NCI-H510A (cell line): Measurements from ENCODE around the gene MPDU1.

ENCODE experiments used
- DNase-seq: peaks from one replicate; lab custom pipeline; 2025; lab: John Stamatoyannopoulos, UW

The MPDU1 gene

DNA sequence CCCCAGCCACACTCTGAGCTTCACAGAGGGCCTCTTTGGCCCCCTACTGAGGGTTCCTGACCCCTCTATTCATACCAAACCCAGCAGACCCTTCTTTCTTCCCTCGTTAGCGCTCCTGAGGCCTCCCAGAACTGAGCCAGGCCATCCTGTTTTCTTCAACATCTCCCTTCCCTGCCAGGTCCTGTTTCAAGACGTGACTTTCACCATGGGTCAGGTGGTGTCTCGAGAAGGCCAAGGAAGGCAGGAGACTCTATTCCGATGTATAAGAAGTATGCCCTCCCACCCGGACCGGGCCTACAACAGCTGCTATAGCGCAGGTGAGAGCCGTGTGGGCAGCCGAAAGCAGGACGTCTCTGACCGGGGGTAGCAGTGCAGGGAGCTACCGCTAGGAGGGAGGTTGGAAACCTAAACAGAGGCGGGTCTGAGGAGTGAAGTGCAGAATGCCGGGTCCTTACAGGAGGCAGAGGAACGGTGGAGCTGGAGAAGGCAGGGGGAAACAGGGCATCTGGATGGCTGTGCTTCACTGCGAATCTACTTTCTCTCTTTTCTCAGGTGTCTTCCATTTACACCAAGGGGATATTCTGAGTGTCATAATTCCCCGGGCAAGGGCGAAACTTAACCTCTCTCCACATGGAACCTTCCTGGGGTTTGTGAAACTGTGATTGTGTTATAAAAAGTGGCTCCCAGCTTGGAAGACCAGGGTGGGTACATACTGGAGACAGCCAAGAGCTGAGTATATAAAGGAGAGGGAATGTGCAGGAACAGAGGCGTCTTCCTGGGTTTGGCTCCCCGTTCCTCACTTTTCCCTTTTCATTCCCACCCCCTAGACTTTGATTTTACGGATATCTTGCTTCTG is 23.3 kb upstream of the MPDU1 start:
- DNase-seq, result peak; percentile 56

DNA sequence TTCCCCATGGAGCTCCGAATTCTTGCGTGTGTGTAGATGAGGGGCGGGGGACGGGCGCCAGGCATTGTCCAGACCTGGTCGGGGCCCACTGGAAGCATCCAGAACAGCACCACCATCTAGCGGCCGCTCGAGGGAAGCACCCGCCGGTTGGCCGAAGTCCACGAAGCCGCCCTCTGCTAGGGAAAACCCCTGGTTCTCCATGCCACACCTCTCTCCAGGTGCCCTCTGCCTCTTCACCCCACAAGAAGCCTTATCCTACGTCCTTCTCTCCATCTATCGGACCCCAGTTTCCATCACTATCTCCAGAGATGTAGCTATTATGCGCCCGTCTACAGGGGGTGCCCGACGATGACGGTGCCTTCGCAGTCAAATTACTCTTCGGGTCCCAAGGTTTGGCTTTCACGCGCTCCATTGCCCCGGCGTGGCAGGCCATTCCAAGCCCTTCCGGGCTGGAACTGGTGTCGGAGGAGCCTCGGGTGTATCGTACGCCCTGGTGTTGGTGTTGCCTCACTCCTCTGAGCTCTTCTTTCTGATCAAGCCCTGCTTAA is 22.6 kb upstream of the MPDU1 start:
- peak; percentile 76 for DNase-seq

DNA sequence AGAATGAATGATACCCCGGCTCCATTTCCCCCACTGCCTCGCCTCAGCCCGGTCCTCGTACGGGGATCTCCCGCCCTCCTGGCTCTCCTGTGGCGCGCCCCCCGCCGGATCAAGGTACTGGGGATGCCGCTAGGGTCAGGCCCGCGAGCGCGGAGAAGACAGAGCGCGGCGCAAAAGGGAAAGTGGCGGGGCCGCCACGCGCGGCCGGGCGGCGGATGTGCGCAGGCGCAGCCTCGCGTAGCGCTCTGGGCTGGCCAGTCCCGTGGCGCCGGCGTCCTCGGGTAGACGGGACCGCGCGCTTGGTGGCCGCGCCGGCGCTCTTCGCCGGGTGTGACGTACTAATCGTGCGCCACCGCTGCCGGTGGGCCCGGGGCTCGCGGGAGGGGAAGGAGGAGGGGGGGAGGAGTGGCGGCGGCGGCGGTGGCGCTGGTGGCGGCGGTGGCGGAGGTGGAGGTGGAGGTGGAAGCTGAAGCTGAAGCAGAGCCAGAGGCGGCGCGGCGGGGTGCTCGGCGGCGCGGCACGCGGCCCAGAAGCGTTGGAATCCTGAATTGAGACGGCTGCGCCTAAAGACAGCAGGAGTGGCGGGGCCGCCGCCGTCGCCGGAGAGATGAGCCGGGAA is 22.0 kb upstream of the MPDU1 start, which contains the start of gene SENP3:
SENP3 (plus strand) TSS at position 331 of the 619 bp plus-strand sequence. CDS start 1,158 bp downstream, outside the sequence.
- peak; percentile 91 for DNase-seq

DNA sequence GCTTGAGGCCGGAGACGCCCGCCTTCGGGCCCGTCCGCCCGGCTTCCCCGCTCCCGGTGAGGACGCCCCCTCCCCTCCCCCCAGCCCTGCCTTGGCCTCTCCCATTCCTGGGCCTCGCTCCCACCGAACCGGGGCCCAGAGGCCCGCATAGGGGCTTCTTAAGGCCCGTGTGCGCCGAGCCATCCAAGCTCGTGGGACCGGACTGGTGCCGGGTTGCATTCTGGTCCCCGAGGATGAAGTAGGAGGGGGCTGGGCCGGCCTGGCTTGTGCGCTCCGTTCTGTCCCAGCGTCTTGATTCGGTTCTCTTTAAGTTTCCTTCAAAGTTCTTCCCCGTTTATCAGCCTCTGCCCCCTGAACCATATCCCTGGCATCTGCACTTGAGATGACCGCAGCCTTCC is 21.4 kb upstream of the MPDU1 start:
- no peak for DNase-seq

- no peak for DNase-seq
These were observed 20.4 kb upstream of the MPDU1 start for GRCh38 chr17:7563115-7563869.

DNA sequence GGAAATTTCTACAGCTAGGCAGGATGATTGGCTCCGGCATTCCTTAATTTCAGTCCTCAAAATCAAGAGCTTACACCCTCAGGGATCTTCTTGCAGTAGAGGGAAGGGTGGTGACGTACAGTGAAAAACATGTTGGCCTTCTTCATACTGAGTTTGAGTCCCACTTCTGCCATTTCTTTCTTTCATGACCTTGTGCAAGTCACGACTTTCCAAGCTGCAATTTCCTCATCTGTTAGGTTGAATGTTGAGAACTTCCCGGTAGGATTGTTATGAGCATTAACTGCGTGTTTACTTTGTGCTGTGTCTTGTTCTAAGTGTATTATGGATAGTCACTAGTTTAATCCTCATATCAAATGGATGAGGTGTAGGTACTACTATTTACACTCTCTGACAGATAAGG is 14.1 kb upstream of the MPDU1 start:
- no peak for DNase-seq

GRCh38 chr17:7570351-7570750 is 13.3 kb upstream of the MPDU1 start:
- no peak for DNase-seq

- DNase-seq, result peak; percentile 99
These were observed 11.4 kb upstream of the MPDU1 start for GRCh38 chr17:7572338-7572587.

DNA sequence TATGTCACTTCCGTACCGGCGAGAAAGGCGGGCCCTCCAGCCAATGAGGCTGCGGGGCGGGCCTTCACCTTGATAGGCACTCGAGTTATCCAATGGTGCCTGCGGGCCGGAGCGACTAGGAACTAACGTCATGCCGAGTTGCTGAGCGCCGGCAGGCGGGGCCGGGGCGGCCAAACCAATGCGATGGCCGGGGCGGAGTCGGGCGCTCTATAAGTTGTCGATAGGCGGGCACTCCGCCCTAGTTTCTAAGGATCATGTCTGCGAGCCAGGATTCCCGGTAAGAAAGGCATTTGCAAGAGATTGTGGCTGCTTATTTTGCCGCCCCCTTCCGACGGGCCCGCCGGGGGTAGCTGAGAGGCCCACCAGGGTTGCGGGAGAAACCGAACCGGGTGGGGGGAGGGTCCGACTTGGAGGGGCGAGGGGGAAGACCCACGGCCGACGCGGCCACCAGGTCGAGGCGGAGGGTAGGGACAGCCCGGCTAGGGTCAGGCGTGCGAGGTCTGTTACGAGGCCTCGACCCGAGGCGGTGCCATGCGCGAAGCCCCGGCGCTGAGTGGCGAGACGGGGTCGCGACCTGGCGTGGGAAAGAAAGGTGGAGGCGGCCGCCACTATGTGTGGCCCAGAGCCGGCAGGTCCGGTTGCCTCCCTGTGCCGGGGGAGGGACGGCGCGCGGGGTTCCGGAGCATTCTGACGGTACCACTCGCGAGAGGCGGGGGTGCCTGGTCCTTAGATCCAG is 10.9 kb upstream of the MPDU1 start:
- no peak for DNase-seq

DNA sequence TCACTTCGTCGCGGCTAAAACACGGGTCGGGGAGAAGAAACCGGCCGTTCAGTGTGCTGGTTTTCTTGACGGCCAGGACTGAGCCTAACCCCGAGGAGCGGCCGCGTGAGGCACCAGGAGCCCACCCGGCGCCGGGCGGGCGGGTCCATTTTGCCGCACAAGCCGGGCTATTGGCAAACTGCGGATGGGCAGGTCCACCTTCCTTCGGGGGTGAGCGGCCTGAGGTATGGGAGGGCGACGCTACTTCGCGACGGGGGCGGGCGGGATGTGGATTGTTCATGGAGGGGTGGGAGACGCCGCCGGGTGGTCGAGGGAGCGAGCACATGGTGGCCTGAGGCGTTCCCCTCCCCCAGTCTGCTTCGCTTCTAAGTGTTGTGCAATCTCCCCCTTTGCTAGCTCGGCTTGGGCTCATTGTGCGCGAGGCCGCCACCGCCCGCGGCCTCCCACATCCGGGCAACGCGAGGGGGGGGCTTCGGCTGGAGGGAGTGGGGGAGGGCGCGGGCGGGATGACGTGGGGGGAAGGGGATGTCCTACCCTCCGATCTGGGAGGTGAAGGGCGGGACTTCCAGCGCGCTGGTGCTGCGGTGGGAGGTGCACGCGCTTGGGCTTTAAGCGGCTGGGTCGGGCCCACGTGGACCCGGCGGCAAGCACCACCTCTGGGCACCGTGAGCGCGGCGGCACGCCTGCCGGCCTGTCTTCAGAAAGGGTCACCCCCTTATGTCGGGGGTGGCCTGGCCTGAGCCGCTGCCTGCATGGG is 10.2 kb upstream of the MPDU1 start:
- peak; percentile 77 for DNase-seq

GRCh38 chr17:7574176-7574953 is 9.3 kb upstream of the MPDU1 start:
- no peak for DNase-seq

GRCh38 chr17:7575481-7575883 is 8.2 kb upstream of the MPDU1 start:
- no peak for DNase-seq

DNA sequence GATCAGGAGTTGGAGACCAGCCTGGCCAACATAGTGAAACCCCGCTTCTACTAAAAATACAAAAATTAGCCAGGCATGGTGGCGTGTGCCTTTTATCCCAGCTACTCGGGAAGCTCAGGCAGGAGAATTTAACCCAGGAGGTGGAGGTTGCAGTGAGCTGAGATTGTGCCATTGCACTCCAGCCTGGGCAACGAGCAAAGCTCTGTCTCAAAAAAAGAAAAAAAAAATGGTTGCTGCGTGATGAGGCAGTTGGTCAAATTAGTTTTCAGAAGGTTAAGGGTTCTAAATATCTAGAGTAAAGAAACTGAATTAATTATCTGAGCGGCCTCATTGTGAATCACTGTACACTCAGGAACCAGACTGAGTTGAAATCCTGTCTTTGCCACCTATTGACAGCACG is 7.7 kb upstream of the MPDU1 start:
- DNase-seq, result no peak

DNA sequence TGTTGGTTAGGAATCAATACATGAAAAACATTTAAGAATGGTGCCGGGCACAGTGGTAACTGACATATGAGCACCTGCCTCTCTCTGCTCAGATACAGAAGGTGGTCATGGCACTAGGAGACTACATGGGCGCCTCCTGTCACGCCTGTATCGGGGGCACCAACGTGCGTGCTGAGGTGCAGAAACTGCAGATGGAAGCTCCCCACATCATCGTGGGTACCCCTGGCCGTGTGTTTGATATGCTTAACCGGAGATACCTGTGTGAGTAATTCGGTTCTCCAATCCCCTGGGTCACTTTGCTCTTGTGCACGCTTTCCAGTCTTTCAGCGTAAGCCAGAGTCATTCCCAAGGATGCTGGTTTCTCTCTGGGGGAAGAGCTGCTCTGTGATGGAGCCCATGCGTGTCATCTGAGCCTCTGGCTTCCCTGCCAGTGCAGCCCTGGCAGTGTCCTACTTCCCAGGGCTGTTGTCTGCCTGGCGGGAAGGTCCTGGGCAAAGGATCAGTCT is 7.2 kb upstream of the MPDU1 start:
- DNase-seq, result no peak

- DNase-seq, result no peak
These were observed 6.1 kb upstream of the MPDU1 start for GRCh38 chr17:7577327-7578199.

GRCh38 chr17:7579001-7579833 is 4.4 kb upstream of the MPDU1 start, which contains the start of gene CD68:
Gene CD68 (plus strand): TSS chr17:7579638. CDS start chr17:7579678, 40 bp downstream.
- peak; percentile 21 for DNase-seq

- no peak for DNase-seq
These were observed 3.6 kb upstream of the MPDU1 start for GRCh38 chr17:7579834-7580603.
